Activated T-cell treated with anti-CD3 and anti-CD28 coated beads for 1 hour (primary cell): ENCODE results near the gene JSRP1.
A peak's percentile ranks its signal among the peaks of the same experiment; 100 is the strongest.

Experiments used
- DNase-seq: peaks from one replicate; pipeline ENCODE4 v3.0.0-alpha.2; 2020; ENCODE audit warnings: low read depth

The JSRP1 gene

DNA sequence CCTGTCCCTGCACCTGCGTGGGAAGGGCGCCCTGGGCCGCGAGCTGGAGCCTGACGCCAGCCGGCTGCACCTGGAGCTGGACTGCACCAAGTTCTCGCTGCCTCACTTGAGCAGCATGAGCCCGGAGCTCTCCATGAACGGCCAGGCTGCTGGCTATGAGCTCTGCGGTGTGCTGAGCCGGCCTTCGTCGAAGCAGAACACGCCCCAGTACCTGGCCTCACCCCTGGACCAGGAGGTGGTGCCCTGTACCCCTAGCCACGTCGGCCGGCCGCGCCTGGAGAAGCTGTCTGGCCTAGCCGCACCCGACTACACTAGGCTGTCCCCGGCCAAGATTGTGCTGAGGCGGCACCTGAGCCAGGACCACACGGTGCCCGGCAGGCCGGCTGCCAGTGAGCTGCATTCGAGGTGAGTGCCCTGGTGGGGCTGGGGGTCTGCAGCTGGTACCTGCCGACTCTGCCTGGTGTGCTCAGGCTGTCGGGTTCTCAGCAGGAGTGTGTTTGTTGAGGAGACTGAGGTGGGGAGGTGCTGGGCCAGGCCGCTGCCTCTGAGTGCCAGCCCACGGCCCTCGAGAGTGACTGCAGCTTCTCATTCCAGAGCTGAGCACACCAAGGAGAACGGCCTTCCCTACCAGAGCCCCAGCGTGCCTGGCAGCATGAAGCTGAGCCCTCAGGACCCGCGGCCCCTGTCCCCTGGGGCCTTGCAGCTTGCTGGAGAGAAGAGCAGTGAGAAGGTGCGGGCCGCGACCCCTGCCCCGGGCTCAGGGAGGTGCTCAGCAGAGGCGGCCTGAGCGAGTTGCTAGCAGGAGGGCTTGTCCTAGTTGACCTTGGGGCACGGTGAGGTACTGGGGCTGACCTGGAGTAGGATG lies 39.6 kb downstream of the JSRP1 start:
- no peak for DNase-seq

DNA sequence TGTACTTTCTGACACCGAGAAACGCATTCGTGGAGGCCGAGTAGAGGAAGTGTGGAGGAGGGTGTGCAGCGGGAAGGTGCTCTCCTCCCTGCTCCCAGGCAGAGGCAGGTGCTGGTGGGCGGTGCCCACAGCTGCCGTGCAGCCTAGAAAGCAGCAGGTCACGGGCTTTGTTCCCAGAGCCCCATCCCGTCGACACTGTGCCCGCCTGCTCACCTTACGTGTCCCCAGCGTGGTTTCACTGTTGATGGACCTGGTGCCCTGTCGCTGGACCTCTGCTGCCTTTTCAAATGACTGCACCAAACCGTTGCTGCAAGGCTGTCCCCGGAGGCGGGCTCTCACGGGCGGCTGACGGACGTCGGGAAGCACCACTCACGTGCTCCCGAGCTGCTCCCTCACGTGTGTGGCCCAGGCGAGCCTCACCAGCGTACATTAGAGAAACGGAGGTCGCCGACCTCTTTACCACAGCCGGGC lies 40.9 kb downstream of the JSRP1 start:
- DNase-seq, result peak; percentile 23

DNA sequence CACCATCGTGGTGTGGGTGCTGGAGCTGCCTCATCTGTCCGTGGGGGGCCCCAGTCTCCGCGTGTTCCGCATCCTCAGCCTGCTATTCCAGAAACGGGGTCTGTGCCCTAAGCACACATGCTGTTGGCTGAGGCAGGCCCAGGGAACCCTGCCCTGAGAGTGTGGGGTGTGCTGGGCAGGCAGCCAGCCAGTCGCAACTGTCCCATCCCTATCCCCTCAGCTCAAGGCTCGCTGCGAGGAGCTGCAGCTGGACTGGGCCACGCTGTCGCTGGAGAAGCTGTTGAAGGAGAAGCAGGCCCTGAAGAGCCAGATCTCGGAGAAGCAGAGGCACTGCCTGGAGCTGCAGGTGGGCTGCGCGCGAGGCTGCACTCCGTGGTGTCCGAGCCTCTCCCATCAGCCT lies 42.0 kb downstream of the JSRP1 start:
- DNase-seq, result no peak

DNA sequence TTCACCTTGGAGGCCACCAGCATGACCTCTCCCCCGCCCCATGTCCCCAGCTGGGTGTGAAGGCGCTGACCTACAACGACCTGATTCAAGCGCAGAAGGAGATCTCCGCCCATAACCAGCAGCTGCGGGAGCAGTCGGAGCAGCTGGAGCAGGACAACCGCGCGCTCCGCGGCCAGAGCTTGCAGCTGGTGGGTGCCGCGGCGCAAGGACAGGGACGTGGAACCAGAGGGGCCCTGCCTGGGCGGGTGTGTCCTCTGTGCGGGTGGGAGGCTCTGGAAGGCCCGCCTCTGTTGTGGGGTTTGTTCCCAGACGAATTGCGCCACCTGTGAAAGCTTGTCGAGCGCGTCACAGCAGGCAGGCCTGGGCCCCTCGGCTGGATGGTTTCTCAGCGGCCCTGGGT lies 42.4 kb downstream of the JSRP1 start:
- DNase-seq, result no peak

DNA sequence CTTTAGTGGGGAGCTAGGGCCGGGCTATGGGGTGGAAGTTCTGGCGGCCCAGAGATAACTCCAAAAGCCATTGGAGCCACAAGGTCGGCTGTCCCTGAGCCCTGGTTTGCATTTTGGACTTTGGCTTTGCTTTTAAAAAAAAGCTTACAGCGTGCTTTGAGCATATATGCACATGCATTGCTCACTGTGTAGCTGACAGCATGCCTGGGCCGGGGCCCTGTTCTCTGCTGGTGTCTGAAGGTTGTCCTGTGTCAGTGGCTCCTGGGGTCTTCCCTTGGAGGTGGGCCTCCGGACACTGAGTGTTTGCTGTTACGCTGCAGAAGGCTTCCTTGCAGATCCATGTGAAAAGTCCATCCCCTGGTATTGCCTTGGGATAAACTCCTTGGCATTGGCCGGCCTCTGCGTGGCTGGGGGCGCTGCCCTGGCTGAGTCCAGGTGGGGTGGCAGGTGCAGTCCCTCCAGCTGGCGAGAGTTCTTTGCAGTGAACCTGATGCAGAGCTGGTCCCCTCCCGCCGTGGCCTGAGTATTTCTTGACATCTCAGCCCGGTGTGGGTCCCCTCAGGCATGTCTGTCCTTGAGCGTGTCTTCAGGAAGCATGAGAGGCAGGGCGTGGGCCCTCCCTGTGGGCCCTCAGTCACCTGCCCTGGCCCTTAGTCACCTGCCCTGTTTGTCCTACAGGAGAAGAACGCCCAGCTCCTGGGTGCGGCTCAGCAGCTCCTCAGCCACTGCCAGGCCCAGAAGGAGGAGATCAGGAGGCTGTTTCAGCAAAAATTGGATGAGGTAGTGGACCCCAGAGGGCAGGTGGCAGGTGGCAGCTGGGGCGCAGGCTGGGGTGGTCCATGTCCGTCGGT lies 43.1 kb downstream of the JSRP1 start:
- no peak for DNase-seq

DNA sequence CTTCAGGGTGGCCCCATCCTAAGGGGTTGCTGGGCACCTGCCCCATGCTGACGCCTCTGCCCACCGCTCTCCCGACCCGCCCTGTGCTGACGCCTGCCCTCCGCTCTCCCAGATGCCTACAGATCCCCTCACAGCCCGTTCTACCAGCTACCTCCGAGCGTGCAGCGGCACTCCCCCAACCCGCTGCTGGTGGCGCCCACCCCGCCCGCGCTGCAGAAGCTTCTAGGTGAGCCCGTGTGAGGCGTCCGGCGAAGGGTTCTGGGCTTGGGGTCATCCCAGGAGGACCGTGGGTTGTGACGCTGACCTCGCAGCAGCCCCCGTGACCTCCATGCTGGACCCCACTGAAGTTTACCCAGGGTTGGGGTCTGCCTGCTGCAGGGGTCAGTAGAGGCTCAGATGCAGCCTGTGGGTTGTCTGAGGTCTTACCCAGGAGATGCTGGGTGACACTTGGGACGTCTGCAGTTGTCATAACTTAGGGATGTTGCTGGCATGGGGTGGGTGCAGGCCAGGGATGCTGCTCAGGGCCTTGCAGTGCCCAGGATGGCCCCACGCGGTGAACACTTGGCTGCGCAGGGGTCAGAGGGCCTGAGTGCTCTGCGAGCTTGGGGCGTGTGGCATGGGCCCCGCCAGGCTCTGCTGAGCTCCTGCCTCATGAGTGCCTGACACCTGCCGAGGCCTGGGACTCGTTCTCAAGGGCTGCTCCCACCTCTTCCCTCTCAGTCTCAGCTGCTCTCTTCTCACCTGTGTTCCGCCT lies 45.1 kb downstream of the JSRP1 start:
- no peak for DNase-seq

DNA sequence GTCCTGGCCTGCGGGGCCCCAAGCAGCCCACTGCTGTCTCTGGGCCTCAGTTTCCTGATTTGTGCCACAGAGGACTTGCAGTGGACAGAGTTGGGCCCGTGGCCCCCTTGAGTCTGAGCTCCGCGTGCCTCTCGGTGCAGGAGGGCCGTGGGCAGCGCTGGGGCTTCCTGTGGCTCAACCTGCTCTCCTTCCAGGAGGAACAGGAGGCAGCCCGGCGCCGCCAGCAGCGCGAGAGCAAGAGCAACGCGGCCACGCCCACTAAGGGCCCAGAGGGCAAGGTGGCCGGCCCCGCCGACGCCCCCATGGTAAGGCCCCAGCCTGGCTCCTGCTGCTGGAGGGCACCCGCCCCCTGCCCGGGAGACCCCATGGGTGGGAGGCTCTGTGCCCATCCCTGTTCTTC lies 46.0 kb downstream of the JSRP1 start:
- DNase-seq, result no peak

DNA sequence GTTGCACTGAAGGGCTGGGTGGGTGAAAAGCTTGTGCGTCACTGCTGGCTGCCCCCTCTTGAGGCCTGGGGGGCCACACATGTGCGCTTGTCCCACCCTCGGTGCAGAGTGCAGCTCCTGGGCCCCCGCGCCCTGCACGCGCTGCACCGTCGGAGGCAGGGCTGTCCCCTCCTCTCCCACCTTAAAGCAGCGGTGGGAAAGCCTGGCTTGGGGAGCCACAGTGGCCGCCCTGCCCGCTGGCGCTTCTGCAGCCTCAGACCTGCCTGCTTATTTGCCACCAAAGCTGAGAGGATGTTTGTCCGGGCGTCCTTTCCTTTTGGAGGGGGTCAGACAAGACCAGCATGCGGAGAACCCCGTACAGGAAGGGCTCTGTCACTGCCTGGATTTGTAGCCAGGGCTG lies 46.8 kb downstream of the JSRP1 start:
- no peak for DNase-seq

DNA sequence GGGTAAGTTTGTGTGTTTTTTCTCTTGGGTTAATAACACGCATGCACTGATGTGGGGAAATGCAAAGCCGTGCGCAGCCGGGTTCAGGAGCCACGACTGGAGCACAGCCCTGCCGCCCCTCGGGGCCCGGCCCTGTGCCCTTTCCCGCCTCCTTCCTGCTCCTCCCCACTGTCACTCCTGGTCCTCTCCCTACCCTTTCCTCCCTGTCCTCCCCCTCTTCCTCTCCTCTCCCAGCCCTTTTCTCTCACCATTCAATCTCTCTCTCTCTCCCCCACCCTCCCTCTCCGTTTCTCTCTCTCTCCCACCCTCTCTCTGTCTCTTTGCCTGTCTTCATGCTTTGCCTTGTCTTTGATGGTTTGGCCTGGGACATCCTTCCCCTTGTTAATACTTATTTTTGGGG lies 47.2 kb downstream of the JSRP1 start:
- no peak for DNase-seq

DNA sequence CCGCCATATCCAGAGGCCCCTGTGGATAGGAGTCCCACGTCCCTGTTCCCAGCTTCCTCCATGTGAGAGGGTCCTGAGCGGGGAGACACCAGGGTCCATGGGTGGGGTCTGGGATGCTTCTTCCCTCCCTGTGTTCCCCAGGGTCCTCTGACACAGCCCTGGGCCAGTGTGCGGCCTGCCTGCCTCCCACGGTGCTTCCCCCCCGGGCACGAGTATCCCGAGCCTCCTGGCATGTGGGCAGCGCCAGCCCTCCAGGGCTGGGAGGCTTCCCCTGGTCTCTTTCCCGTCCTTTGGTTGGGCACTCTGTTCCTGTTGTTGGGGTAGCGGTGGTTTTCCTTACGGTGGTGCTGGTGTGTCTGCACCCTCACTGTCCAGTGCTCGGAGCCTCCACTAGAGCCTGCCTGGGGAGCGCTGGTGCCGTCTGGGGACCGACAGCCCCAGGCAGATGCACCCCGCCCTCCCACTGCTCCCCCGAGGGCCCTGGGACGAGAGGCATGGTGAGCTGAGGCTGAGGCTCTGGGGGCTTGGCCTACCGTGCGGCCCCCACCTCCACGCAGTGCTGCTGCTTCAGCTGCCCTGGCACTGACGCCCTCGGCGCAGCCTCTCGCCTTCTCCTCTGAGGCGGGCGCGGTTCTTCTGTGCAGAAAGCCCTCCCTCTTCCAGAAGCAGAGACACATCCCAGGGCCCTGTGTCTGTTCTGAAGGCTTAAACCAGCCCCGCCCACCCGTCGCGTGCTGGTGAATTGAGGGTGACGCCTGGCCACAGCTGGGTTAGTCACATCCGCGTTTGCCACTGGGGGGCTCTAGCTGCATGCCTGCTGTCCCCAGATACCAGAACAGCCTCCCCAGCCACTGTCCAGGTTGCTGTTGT lies 48.0 kb downstream of the JSRP1 start:
- no peak for DNase-seq

DNA sequence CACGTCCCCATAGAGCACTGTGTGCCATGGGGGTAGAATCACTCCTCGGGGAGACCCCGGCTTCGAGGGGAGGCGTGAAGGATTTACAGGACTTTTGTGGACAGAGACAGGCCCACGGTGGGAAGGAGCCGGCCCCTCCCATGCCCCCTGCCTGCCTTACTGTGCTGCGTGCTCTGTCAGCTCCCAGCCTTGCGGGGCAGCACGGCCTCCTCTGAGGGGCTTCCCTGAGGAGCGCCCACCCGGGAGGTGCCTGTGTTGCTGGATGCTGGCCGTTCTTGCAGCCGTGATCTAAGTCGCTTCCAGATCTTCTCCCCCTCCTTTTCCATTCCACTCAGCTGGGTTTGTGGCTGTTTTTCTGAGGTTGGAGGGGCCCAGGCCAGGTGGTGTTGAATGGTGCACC lies 49.2 kb downstream of the JSRP1 start:
- DNase-seq, result no peak

DNA sequence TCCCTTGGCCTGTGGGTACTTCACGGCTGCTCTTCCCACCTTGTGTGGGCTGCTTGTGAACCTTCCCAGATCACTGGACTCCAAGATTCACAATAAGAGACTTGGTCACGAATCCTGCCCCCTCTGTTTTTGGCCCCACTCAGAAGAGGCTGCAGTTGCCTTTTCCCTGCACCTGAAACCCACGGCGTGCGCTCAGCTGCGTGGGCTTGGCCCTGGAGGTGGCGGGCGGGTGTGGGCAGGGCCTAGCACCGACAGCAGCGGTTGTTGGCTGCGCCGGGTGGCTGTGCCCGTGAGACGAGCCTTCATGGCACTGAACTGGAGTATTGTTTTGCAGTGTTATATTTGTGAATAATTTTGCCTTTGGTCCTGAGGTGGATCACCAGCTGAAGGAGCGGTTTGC lies 53.9 kb downstream of the JSRP1 start:
- DNase-seq, result no peak
